BJ (cell line): ENCODE results near the gene CRKL. TPM values are rescaled to one million over a fixed set of nuclear protein-coding genes. Genes with fewer than 3 reads are reported as not detected.

Source experiments
- CTCF ChIA-PET: fragments of 350-600 bp; formaldehyde crosslinking; extraction: SDS; loops from one replicate; lab custom pipeline; 2021; ENCODE audit warnings: antibody characterized with exemption, inconsistent platforms; lab: Yijun Ruan, JAX
- POLR2A ChIA-PET: fragments of 300-600 bp; sonication (Branson Sonifier 250); formaldehyde crosslinking; extraction: SDS; loops from one replicate; lab custom pipeline; 2021; ENCODE audit warnings: antibody characterized with exemption; lab: Charles Lee
- DNase-seq: peaks from one replicate; pipeline ENCODE4 v3.0.0-alpha.2; 2011; ENCODE audit warnings: low read depth
- H3K27me3 ChIP-seq: 2 replicates; pipeline ENCODE4 v1.6.0; 2011; ENCODE audit warnings: low read length; ENCODE audit not compliant: control insufficient read depth, insufficient read depth
- H3K36me3 ChIP-seq: 2 replicates; pipeline ENCODE4 v1.5.1; 2011; ENCODE audit warnings: low read length; ENCODE audit not compliant: control insufficient read depth, insufficient read depth
- H3K4me3 ChIP-seq: 2 replicates; pipeline ENCODE4 v1.5.1; 2011; ENCODE audit warnings: low read depth, mild to moderate bottlenecking, control low read depth, low read length
- CTCF ChIP-seq: IDR thresholded peaks from 2 replicates; pipeline ENCODE4 v1.5.1; 2011; ENCODE audit warnings: low read depth, mild to moderate bottlenecking, control low read depth, inconsistent platforms, low read length, moderate library complexity; ENCODE audit not compliant: insufficient read depth
- polyA plus RNA-seq: library from polyadenylated mRNA; depleted of rRNA; stranded (reverse); fragments of >200 nt; gene quantifications from 2 replicates; pipeline ENCODE4 v1.2.3, GENCODE V29; 2011

The CRKL gene
- polyA plus RNA-seq, 1 experiment: 14.7 TPM

- ChIA-PET CTCF (interaction anchor here (1.2 kb wide), 1 partner anchor 108 kb away, joined by 3 read pairs; no protein-coding TSS in a partner anchor), POLR2A (no interaction called here)
- H3K4me3 ChIP-seq: no peak overlapping the region
- peaks cover 39% of the 10 kb centered on the region for H3K36me3 ChIP-seq
- H3K27me3 ChIP-seq: no peaks in the 10 kb centered on the region
- no peak for DNase-seq
- no peak for TF ChIP-seq CTCF
Observed at GRCh38 chr22:20993304-20994127, 76.3 kb downstream of the CRKL start.

- no peak for DNase-seq
- TF ChIP-seq CTCF: no peak
- H3K4me3 ChIP-seq: no peak overlapping the region
- peaks cover 41% of the 10 kb centered on the region for H3K36me3 ChIP-seq
- no peaks in the 10 kb centered on the region for H3K27me3 ChIP-seq
- POLR2A ChIA-PET: no interaction called here
- CTCF ChIA-PET: no interaction called here
Observed at GRCh38 chr22:20994128-20994901, 77.1 kb downstream of the CRKL start.

DNA sequence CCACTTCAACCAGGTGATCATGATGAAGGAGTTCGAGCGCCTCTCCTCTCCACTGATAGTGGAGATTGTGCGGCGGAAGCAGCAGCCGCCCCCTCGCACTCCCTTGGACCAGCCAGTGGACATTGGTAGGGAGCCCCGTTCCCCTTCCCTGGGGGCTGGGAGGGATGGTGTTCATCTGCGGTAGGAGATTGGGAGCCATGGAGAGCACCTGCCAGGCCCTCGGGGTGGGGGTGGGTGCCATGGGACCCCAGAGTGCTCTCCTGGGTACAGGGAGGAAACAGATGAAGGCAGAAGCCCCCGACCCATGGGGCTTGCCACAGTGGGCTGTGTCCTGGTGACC, 77.7 kb downstream of the CRKL start:
- Histone ChIP-seq H3K27me3 (no peaks in the 10 kb centered on the region), H3K36me3 (peaks cover 46% of the 10 kb centered on the region), H3K4me3 (no peak overlapping the region)
- CTCF ChIA-PET: no interaction called here
- POLR2A ChIA-PET: no interaction called here
- TF ChIP-seq CTCF: no peak
- no peak for DNase-seq

DNA sequence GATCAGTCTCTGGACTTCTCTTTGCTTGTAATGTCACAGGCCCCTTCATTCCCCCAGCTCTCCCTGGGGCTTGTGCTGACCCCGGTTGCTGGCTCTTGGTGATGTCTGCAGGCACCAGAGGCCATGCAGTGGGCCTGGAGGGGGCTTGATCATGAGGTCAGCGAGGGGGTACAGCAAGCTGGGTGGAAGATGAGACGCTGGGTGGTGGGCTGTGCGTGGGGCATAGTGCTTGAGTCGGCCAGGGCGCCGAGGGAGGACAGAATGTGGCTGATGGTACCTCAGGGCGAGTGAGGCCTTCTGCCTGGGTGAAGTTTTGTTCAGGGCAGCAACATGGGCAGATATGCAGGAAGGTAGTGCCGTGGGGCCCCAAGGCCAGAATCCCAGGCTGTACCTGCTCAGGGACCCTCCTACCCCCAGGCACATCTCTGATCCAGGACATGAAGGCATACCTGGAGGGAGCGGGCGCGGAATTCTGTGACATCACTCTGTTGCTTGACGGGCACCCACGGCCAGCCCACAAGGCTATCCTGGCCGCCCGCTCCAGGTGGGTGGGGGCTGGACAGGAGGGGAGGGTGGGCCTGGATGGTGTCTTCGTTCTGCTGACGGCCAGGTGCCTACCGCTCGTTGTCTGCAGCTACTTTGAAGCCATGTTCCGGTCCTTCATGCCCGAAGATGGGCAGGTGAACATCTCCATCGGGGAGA, 78.3 kb downstream of the CRKL start:
- ChIA-PET POLR2A (no interaction called here), CTCF (no interaction called here)
- TF ChIP-seq CTCF: no peak

DNA sequence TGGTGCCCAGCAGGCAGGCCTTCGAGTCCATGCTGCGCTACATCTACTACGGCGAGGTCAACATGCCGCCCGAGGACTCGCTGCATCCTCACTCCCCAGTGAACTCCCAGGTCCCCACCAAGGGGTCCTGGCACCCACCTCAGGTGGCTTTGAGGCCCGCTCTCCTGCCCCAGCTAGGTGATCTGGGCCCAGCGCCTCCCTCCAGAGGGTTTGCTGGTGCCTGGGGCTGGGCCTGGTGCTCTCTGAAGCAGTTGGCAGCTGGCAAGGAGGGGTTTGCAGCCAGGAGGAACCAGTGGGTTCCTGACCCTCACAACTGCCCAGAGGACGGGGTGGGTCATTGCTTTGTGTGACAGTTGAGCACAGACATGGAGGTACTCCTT, 78.8 kb downstream of the CRKL start:
- no peak for TF ChIP-seq CTCF
- Histone ChIP-seq H3K36me3 (peaks cover 45% of the 10 kb centered on the region), H3K27me3 (no peaks in the 10 kb centered on the region), H3K4me3 (no peak overlapping the region)
- DNase-seq: no peak
- ChIA-PET CTCF (no interaction called here), POLR2A (no interaction called here)

More for the DNA sequence above, 78.3 kb downstream of the CRKL start:
- Histone ChIP-seq H3K4me3 (no peak overlapping the region), H3K27me3 (no peaks in the 10 kb centered on the region), H3K36me3 (peaks cover 48% of the 10 kb centered on the region)
- DNase-seq: no peak
